ENCODE data around the gene REPS2.
A peak's percentile ranks its signal among the peaks of the same experiment; 100 is the strongest.

Gene REPS2

GRCh38 chrX:16917120-16917519 lies 29.3 kb upstream of the REPS2 start:
- H2AFZ ChIP-seq (ENCODE audit: low read length), result no peak overlapping the region
- DNase-seq, result no peak
- H4K20me1 ChIP-seq (ENCODE audit: insufficient read depth, low read length), result no peaks in the 10 kb centered on the region
- no peak overlapping the region for H3K9ac ChIP-seq (ENCODE audit: low read length)
- no peaks in the 10 kb centered on the region for H3K27me3 ChIP-seq (replicated peaks; ENCODE audit: insufficient read depth, low read length)
- H3F3A ChIP-seq (ENCODE audit: insufficient read depth, low read length), result no peaks in the 10 kb centered on the region
- H3K9me3 ChIP-seq (replicated peaks; ENCODE audit: insufficient read depth, low read length), result no peaks in the 10 kb centered on the region
- no peak overlapping the region for H3K27ac ChIP-seq (ENCODE audit: low read length)
- H3K79me2 ChIP-seq (ENCODE audit: low read length), result no peaks in the 10 kb centered on the region
- no peaks in the 10 kb centered on the region for H3K9me2 ChIP-seq (replicated peaks; ENCODE audit: insufficient read depth, low read length)
- H3K4me3 ChIP-seq (ENCODE audit: low read length), result no peak overlapping the region
- H3K4me1 ChIP-seq (ENCODE audit: low read length), result 0 out of 2 replicates have a peak, but pooled peaks cover 7% of the 10 kb centered on the region
- H3K36me3 ChIP-seq (replicated peaks; ENCODE audit: insufficient read depth, low read length), result no peaks in the 10 kb centered on the region
- TF ChIP-seq, protein P1, sequence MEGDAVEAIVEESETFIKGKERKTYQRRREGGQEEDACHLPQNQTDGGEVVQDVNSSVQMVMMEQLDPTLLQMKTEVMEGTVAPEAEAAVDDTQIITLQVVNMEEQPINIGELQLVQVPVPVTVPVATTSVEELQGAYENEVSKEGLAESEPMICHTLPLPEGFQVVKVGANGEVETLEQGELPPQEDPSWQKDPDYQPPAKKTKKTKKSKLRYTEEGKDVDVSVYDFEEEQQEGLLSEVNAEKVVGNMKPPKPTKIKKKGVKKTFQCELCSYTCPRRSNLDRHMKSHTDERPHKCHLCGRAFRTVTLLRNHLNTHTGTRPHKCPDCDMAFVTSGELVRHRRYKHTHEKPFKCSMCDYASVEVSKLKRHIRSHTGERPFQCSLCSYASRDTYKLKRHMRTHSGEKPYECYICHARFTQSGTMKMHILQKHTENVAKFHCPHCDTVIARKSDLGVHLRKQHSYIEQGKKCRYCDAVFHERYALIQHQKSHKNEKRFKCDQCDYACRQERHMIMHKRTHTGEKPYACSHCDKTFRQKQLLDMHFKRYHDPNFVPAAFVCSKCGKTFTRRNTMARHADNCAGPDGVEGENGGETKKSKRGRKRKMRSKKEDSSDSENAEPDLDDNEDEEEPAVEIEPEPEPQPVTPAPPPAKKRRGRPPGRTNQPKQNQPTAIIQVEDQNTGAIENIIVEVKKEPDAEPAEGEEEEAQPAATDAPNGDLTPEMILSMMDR (IDR thresholded peaks at IDR 0.05; ENCODE audit: low read length), result no peak
- H3K4me2 ChIP-seq (ENCODE audit: low read depth, low read length), result no peak overlapping the region

DNA sequence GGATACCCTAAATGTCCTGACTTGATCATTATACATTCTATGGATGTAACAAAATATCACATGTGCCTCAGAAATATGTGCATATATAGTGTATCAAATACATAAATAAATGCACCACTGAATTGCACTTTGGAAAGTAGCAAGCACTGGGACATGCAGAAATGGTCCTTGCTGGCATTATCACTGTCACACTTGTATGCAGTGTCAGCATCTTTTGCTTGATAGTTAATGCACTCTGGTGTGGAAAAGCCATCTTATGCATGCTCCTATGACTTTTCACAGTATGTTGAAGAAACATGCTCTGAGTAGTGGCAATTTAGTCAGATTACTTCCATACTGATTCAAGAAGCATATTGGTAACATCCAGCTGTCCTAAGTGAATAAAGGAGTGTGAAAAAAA lies 27.5 kb upstream of the REPS2 start:
- H3K27ac ChIP-seq (ENCODE audit: low read length), result no peak overlapping the region
- H3K9me2 ChIP-seq (replicated peaks; ENCODE audit: insufficient read depth, low read length), result no peaks in the 10 kb centered on the region
- no peak overlapping the region for H3K9ac ChIP-seq (ENCODE audit: low read length)
- no peaks in the 10 kb centered on the region for H4K20me1 ChIP-seq (ENCODE audit: insufficient read depth, low read length)
- no peak overlapping the region for H3K4me3 ChIP-seq (ENCODE audit: low read length)
- no peaks in the 10 kb centered on the region for H3K9me3 ChIP-seq (replicated peaks; ENCODE audit: insufficient read depth, low read length)
- 0 out of 2 replicates have a peak, but pooled peaks cover 7% of the 10 kb centered on the region for H3K4me1 ChIP-seq (ENCODE audit: low read length)
- no peaks in the 10 kb centered on the region for H3F3A ChIP-seq (ENCODE audit: insufficient read depth, low read length)
- H3K27me3 ChIP-seq (replicated peaks; ENCODE audit: insufficient read depth, low read length), result no peaks in the 10 kb centered on the region
- no peak for DNase-seq
- no peak overlapping the region for H3K4me2 ChIP-seq (ENCODE audit: low read depth, low read length)
- TF ChIP-seq EZH2 (optimal IDR thresholded peaks at IDR 0.05; ENCODE audit: low read depth, low read length), result no peak
- no peak for TF ChIP-seq EZH2phosphoT487 (IDR thresholded peaks at IDR 0.05; ENCODE audit: low read length)
- TF ChIP-seq, protein P1 (IDR thresholded peaks at IDR 0.05; ENCODE audit: low read length), result no peak
- H3K79me2 ChIP-seq (ENCODE audit: low read length), result no peaks in the 10 kb centered on the region
- no peak overlapping the region for H2AFZ ChIP-seq (ENCODE audit: low read length)
- H3K36me3 ChIP-seq (replicated peaks; ENCODE audit: insufficient read depth, low read length), result no peaks in the 10 kb centered on the region

GRCh38 chrX:16920075-16920474 lies 26.4 kb upstream of the REPS2 start:
- Histone ChIP-seq H3F3A (ENCODE audit: insufficient read depth, low read length) (no peaks in the 10 kb centered on the region), H3K27me3 (replicated peaks; ENCODE audit: insufficient read depth, low read length) (no peaks in the 10 kb centered on the region), H3K27ac (ENCODE audit: low read length) (no peak overlapping the region), H4K20me1 (ENCODE audit: insufficient read depth, low read length) (no peaks in the 10 kb centered on the region), H3K4me2 (ENCODE audit: low read depth, low read length) (no peak overlapping the region), H3K4me1 (ENCODE audit: low read length) (0 out of 2 replicates have a peak, but pooled peaks cover 7% of the 10 kb centered on the region), H3K9ac (ENCODE audit: low read length) (no peak overlapping the region), H3K36me3 (replicated peaks; ENCODE audit: insufficient read depth, low read length) (no peaks in the 10 kb centered on the region), H3K9me3 (replicated peaks; ENCODE audit: insufficient read depth, low read length) (no peaks in the 10 kb centered on the region), H3K4me3 (ENCODE audit: low read length) (no peak overlapping the region), H2AFZ (ENCODE audit: low read length) (no peak overlapping the region), H3K9me2 (replicated peaks; ENCODE audit: insufficient read depth, low read length) (no peaks in the 10 kb centered on the region), H3K79me2 (ENCODE audit: low read length) (no peaks in the 10 kb centered on the region)
- TF ChIP-seq EZH2 (optimal IDR thresholded peaks at IDR 0.05; ENCODE audit: low read depth, low read length) (no peak), EZH2phosphoT487 (IDR thresholded peaks at IDR 0.05; ENCODE audit: low read length) (no peak)
- TF ChIP-seq, protein P1 (IDR thresholded peaks at IDR 0.05; ENCODE audit: low read length), result no peak
- DNase-seq, result peak; percentile 29
